HG02642 (cell line): ENCODE results near the gene LRRC61.
A peak's percentile ranks its signal among the peaks of the same experiment; 100 is the strongest.

Source experiments
- ATAC-seq: cut with Tn5 transposase; IDR thresholded peaks from one replicate; pipeline ENCODE4 v1.9.1; 2021; ENCODE audit warnings: mild to moderate bottlenecking; ENCODE audit not compliant: unreplicated experiment, poor library complexity

Gene LRRC61

GRCh38 chr7:150368884-150369747 lies 46.0 kb downstream of the LRRC61 start:
- peak; percentile 35 for ATAC-seq

DNA sequence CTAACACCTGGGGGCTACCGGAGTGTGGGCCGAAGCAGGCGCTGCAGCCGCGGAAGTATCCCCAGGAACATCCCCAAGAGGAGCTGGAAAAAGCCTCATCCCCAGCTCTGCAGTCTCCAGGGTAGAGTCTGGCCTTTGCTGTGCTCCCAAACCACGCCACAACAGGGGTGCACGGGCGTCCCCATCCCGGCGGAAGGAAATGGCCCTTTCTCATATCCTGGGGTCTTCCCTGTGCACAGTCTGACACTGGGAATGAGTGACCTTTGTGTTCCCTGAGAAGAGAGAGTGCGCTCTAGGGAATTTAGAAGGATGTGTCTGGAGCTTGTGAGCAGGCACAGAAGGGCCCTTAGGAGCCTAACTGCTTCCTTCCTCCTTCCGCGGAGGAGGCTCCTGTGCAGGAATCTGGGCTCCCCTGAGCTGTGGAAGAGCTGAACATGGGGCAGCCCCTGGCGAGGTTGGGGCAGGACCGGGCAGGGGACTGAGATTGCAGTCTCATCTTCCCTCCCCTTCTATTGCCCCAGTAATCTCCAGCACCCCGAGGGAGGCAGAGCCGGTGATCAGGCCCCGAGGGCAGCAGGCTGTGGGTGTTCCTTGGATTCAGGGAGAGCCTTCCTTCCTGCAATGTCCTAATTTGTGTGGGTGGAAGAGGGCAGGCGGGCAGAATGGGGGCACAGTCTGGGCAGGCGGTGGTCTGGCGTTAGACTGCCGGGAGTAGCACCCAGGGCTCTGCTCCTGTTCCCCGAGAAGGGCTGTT lies 46.8 kb downstream of the LRRC61 start:
- ATAC-seq = no peak

DNA sequence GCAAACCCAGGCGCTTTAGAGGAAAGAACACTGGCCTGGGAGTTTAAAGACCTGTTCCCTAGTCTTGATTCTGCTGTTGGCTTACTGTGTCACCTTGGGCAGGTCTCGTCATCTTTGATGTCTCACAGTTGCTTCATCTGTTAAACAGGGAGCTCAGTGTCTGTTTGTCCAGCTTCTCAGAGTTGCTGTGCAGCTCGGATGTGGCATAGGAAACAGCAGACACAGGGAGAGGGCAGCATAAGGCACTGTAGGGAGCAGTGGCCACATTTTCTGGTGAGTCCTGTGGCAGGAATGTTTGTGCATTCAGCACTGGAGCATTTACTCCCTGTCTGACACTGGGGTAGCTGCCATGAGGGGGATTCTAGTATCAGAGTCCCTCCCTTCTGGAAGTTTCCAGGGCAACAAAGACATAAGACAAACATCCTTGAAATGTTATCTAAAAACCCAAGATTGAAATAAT lies 47.5 kb downstream of the LRRC61 start:
- no peak for ATAC-seq

DNA sequence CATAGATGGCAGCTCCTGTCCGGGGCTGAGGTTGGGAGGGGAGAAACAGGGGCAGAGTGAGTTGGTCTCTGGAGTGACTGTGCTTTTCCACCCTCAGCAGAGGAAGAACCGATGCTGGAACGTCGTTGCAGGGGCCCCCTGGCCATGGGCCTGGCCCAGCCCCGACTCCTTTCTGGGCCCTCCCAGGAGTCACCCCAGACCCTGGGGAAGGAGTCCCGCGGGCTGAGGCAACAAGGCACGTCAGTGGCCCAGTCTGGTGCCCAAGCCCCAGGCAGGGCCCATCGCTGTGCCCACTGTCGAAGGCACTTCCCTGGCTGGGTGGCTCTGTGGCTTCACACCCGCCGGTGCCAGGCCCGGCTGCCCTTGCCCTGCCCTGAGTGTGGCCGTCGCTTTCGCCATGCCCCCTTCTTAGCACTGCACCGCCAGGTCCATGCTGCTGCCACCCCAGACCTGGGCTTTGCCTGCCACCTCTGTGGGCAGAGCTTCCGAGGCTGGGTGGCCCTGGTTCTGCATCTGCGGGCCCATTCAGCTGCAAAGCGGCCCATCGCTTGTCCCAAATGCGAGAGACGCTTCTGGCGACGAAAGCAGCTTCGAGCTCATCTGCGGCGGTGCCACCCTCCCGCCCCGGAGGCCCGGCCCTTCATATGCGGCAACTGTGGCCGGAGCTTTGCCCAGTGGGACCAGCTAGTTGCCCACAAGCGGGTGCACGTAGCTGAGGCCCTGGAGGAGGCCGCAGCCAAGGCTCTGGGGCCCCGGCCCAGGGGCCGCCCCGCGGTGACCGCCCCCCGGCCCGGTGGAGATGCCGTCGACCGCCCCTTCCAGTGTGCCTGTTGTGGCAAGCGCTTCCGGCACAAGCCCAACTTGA lies 48.2 kb downstream of the LRRC61 start:
- no peak for ATAC-seq

GRCh38 chr7:150371996-150372270 lies 48.8 kb downstream of the LRRC61 start:
- no peak for ATAC-seq

DNA sequence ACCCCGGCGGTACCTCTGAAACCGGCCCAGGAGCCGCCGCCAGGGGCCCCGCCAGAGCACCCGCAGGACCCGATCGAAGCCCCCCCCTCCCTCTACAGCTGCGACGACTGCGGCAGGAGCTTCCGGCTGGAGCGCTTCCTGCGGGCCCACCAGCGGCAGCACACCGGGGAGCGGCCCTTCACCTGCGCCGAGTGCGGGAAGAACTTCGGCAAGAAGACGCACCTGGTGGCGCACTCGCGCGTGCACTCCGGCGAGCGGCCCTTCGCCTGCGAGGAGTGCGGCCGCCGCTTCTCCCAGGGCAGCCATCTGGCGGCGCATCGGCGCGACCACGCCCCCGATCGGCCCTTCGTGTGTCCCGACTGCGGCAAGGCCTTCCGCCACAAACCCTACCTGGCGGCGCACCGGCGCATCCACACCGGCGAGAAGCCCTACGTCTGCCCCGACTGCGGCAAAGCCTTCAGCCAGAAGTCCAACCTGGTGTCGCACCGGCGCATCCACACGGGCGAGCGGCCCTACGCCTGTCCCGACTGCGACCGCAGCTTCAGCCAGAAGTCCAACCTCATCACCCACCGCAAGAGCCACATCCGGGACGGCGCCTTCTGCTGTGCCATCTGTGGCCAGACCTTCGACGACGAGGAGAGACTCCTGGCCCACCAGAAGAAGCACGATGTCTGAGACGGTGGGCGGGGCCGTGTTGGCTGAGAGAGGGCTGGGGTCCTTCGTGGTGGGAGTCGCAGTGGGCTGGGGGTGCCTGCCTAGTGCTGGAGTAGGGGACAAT lies 49.3 kb downstream of the LRRC61 start:
- no peak for ATAC-seq

DNA sequence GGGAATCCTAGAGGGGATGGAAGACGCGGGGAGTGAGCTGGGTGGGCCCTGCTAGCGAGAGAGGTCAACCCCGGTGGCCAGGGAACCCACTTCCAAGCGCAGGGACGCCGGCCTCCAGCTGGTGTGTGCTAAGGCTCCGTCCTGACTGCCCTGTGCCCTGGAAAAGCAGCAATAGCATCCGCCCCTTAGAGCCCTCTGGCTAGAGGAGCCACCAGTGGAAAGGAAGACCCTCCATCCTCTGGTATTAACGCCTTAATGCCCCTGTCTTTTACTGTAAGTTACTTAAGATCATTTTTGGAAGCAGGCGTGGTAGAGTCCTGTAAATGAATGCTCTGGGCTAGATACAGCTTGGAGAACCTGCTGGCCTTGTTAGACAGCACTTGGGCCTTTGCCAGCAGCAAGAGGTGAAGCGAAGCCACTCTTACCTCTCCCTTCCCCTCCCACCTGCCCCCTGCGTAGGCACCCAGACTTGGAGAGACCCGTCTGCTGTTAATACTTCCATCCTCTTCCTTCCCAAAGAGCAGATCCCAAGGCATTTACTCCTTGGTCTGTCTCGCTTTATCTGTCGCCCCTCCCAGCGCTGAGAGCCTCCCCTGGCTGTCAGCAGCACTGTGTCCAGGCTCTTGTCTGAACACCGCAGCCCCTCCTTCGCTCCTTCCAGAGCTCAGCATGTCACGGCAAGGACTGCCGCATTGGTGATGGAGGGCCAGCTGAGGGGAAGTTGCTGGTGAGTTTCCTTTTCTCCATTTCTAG lies 50.1 kb downstream of the LRRC61 start:
- no peak for ATAC-seq

GRCh38 chr7:150374026-150374425 lies 50.9 kb downstream of the LRRC61 start:
- ATAC-seq = no peak

- no peak for ATAC-seq
Observed at GRCh38 chr7:150374472-150374871, 51.3 kb downstream of the LRRC61 start.

DNA sequence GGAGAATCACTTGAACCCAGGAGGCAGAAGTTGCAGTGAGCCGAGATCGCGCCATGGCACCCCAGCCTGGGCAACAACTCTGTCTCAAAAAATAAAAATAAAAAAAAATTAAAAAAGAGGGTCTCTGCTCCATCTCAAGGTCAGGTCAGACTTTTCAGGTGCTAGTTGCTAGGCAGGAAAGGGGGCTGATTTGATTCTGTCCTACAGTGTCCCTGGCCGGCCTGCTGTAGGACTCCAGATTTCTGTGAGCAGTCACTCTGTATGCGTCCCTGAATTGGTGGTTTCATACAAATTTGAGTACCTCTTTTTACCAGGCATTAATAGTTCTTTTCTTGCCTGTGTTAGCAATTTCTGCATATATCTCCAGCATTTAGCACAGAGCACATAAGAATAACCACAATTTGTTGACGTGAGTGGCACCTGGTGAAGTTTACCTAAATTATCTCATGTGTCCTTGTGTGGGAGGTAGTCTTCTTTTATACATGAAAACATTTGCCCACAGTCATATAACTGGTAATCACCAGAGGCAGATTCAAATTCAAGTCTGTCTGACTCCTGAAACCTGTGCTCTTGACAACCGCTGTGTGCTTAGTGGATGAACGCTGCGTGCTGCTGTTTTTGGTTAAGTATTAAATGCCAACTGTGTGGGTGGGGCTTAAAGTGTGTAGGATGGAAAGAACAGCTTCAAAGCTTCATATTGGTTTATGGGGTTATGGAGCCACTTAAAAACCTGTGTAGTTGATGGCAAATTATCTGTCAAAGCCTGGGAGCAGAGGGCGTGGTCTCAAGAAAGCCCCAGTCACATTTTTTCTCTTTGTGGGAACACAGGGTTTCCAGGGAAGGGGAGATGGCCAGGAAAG lies 52.7 kb downstream of the LRRC61 start:
- peak; percentile 25 for ATAC-seq

GRCh38 chr7:150376560-150376959 lies 53.4 kb downstream of the LRRC61 start:
- no peak for ATAC-seq

- ATAC-seq = no peak
Observed at GRCh38 chr7:150377196-150377595, 54.0 kb downstream of the LRRC61 start.

- ATAC-seq = no peak
Observed at GRCh38 chr7:150377635-150378034, 54.5 kb downstream of the LRRC61 start.

- no peak for ATAC-seq
Observed at GRCh38 chr7:150378115-150378852, 55.1 kb downstream of the LRRC61 start.

GRCh38 chr7:150378853-150379440 lies 55.8 kb downstream of the LRRC61 start, which contains the start of gene ZNF775:
ZNF775 (plus strand) TSS chr7:150379330; CDS start chr7:150388471, 9,141 bp downstream.
- ATAC-seq = peak; percentile 79

DNA sequence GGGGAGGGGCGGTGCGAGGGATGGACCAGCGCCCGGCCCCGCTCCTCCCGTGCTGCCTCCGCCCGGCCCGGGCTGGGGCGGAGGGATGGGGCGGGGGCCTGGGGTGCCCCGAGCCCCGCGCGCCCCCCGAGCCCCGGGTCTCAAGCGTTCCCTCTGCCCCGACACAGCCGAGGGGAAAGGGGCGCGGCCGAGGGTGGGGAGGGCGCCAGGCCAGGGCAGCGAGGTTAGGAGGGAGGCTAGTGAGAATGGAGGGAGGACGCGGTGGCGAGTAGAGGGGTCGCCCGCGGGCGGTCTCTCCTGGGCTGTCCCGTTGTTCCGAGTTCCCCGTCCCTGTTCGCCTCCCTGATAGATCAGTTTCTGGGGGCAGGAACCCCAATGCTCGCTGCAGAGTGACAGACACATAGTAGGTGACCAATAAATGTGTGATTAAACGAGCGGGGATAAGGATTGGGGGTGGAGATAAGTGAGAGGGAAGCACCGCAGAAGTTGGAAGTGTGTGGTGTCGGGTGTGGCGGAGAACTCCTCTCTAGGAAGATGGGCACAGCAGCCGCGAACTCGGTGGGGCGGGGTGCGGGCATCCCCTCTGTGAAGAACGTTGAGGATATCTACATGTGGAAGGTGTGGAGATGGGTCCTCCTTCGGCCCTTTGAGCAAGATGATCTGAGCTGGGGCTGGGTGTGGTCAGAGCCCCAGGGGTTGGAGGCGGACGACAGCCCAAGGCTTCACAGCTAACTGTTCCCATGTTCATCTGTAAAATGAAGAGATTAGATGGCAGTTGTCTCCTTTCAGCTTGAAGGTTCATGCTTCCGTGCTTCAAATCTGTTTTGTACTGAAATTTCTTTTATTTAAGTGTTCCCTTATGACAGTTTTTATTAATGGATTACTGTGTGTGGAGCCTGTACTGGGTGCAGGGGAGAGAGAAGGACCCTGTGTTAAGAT lies 56.6 kb downstream of the LRRC61 start:
- ATAC-seq = peak; percentile 3
